SH-SY5Y (cell line): ENCODE data around the gene BOD1L1.

Experiments
- GATA2 ChIP-seq: IDR thresholded peaks from 2 replicates; pipeline ENCODE4 v1.6.1; 2011; ENCODE audit warnings: mild to moderate bottlenecking, low read depth, low read length
- GATA3 ChIP-seq: IDR thresholded peaks from 2 replicates; pipeline ENCODE4 v1.6.1; 2011; ENCODE audit warnings: low read depth, mild to moderate bottlenecking, low read length, moderate library complexity

Gene BOD1L1

DNA sequence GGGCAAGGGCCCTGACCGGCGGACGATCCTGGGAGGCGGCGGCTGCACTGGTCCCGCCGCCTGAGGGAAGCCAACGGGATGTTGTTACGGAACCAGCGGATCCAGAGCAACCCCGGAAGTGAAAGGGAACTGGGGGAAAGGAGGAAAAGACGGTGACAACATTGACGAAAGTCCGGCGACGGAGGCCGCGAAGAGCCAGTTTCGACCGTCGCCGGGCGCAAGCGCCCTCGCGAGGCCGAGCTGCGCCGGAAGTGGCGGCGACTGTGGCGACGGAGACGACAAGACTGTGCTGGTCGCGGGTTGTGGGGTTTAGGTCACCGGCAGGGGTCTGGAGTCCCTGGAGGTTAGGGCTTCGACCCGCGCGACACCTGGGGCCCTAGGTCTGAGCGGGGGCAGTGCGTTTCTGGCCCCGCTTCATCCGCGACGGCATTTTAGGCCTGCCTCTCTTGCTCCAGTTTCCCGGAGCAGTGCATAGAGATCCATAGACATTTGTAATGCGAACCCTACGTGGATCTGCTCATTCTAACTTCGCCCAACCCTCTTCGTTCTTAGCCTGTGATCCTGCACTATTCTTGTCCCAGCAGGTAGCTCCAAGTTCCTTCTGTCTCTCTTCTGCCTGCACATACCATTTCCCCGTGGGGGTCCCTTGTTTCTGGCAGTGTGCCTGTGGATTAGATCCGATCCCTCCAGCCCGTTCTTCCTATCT is at the start of gene BOD1L1:
Gene BOD1L1, minus strand, starts transcription at position 120 of the 706 bp plus-strand sequence. CDS start 138 bp downstream, outside the sequence.
- no peak for TF ChIP-seq GATA2
- no peak for TF ChIP-seq GATA3

DNA sequence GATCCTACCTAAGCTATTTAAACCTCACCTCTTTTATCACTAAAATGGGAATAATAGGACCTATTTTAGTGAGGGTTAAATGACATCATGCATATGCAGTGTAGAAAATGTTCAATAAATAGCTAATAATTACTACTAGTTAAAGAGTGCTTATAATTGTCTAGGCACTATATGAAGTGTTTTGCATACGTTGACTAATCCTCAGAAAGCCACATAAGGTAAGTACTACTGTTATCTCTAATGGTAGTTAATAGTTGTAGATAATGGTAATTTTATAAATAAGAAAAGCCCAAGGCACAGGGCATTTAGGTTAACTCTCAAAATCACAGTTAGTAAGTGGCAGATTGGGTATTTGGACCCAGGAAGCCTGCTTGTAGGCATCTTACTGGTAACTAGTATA is 47.4 kb upstream of the BOD1L1 start:
- TF ChIP-seq GATA2 (no peak), GATA3 (no peak)

DNA sequence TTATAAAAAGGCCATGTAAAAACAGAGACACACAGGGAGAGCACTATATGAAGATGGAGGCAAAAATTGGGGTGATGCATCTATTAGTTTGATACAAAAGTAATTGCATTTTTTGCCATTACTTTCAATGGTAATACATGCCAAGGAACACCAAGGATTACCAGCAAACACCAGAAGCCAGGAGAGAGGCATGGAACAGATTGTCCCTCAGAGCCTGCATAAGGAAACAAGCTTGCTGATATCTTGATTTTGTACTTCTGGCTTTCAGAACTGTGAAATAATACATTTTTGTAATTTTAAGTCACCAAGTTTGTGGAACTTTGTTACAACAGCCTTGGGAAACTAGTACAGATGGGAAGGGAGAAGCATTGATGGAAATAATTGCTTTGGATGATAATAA is 45.6 kb upstream of the BOD1L1 start:
- no peak for TF ChIP-seq GATA2
- TF ChIP-seq GATA3 = no peak

DNA sequence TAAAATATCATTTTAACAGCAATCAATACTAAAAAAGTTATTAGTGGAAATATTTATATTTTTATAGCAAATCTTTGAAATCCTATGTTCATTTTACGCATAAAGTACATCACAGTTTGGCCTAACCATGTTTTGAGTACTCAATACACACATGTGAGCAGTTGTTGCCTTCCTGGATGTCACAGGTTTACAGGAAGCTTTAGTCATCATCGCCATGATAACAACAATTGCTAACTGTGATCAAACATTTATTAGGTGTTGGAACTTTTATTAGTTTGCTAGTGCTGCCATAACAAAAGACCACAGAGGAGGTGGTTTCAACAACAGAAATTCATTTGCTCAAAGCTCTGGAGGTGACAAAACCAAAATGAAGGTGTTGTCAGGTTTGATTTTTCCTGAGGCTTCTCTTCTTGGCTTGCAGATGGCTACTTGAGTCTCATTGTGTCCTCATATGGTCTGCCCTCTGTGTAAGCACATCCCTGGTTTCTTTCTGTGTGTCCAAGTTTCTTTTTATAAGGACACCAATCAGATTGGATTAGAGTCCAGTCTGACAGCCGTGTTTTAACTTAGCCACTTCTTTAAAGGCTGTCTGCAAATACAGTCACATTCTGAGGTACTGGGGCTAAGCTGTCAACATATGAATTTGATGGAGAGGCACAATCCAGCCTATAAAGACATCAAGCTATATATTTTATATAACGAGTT is 43.1 kb upstream of the BOD1L1 start:
- TF ChIP-seq GATA2 (no peak), GATA3 (no peak)

DNA sequence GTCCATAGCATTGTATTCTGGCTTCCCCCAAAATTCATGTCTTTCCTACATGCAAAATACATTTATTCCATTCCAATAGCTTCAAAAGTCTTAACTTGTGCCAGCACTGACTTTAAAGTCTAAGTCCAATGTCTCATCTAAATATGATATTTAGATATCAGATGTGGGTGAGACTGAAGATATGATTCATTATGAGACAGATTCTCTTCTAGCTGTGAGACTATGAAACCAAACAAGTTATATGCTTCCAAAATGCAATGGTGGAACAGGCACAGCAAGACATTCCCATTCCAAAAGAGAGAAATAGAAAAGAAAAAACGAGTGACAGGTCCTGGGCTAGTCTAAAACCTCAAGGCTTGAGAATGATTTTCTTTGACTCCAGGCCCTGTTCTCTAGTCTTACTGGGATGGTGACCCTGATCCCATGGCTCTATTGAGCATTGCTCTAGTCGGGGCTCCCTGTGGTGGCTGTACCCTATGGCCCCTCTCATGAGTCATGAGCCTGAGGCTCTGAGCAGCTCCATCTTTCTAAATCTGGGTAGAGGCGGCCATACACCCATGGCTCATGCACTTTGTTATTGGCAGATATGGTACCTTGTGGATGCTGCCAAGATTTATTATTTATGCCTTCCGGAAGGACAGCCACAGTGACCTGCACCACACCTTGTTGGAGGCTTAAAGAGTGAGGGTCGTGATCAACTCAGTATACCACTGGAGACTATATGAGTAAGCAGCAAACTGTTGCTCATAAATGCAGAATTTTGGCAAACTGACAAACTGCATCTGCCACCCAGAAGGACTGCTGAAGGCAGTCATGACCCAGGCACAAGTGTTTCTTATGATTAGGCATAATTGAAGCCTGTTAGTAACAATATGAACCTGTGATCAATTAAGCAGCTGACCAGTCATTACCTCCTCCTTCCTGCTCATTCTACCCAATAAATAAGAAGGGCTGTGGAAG is 38.5 kb upstream of the BOD1L1 start:
- no peak for TF ChIP-seq GATA2
- no peak for TF ChIP-seq GATA3

DNA sequence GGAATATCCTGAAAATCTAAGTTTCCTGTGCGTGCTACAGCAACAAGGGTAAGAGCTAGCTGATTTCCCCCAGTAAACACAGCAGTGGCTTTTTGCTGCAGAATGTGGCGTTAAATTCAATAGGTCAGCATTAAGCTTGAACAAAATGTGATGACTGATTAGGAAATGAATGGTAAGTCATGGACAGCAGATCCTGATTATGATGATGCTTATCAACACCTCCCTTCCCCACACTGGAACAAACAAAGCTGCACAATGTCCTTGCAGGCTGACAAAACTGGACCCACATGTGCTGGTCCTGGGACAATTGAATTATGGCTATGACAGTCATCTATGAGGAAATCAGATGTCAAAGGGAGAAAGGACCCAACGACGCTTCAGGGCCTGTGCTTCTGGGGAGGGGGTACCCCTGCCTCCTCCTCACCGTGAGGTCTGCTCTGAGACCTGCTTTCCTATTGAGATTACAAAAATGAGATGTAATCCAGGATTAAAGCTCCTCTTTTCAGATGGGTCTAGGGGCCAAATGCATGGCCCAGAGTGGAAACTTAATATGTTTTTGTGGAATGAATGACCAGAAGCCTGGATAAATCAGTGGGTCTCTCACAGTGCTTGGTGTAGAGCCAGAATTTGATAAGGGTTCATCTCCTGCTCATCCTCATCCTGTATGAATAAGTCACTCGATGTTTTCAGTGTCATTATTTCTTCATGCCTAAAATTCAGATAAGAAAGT is 32.0 kb upstream of the BOD1L1 start:
- TF ChIP-seq GATA2 = peak; percentile 99
- peak; percentile 97 for TF ChIP-seq GATA3

DNA sequence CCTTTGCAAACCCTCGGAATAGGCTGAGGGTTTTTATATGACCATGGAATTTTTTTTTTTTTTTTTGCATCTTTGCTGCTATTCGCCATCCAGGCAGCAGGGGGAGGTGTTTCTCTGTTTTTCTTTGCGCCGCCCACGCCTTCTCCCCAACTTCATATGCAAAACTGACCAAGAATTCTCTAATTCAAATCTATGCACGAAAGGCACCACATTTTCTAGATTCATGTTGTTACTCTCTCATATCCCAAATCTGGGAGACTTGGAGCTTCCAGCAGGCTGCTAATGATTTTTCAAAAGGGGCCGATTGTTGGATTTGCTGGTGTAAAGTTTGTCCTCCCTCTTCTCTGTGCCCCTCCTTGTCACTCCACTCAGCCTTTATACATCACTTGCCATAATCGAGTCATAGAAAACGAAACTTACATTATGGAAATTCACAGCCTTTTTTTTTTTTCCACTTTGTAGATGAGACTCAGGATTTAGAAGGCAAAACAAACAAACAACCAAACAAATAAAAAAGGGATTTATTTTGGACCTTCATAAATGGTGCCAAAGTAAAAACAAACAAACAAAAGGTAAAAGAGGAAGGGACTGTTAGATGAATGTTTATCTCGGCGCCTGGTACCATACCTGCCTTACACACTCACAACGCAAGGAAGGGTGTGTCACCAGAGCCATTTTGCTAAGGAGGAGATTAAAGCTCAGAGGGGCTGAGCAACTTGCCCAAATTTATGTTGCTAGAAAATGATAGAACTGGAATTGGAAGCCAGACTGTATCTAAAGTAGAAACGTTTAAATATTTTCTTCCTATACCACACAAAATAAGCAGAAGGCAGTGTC is 29.3 kb upstream of the BOD1L1 start:
- no peak for TF ChIP-seq GATA3
- no peak for TF ChIP-seq GATA2

DNA sequence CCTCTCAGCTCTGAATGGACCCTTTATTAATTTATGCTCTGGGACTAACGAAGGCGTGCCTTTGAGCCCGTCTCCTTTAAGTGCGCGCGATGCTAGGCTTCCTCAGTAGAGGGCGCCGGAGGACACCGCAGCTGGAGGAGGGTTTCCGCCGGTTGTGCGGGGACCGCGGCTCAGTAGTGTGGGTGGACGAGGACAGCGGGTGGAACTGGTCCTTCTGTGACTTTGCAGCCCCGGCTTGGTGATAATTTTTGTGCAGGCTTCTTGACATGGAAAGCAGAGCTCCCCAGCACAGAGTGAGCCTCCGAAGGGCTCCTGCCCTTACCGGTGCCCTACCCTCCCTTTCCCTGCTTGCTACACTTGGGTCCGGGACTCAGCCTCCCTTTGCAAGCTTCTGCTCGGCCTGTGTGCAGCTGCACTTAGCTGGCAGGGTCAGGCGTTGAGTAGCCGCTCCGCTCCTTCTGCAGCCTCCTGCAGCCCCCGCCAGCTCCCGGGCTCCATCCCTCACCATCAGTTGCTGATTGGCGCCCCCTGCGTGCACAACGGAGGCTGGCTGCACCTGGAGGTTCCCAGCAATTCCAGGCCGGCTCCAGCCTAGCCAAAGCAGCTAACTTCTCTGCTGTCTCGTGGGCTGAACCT is 26.8 kb upstream of the BOD1L1 start:
- TF ChIP-seq GATA3 (no peak), GATA2 (no peak)

DNA sequence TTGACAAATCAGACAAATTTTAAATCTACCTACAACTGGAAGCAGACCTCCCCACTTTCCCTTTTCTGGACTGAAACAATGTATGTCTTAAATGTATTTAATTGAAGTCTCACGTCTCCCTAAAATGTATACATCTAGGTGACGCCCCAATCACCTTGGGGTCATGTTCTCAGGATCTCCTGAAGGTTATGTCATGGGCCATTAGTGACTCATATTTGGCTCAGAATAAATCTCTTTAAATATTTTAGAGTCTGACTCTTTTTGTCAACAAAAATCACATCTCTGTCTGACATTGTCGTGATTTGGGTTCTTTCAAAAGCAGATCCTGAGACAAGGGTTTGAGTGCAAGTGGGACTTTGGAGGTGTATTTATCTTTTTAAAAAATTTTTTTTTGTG is 26.2 kb upstream of the BOD1L1 start:
- TF ChIP-seq GATA2 (no peak), GATA3 (no peak)

DNA sequence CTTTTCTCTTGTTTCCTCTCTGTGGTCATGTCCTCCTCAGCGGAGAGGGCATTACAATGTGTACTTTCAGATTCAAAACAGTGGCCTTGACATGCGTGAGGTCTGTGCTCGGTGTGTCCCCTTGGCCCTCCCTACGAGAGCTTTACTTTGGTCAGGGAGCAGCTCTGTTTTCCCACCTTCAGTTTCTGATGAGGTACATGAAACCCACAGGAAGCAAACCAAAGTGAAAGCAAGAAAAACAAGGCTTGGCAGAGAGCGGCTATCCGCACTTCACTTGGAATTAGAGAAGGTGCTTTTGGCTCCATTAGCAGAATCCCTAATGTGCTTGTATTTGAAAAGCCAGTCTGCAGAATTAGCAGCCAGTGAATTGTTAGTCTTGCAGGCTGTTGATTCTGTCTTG is 19.5 kb upstream of the BOD1L1 start:
- TF ChIP-seq GATA2 = no peak
- no peak for TF ChIP-seq GATA3

DNA sequence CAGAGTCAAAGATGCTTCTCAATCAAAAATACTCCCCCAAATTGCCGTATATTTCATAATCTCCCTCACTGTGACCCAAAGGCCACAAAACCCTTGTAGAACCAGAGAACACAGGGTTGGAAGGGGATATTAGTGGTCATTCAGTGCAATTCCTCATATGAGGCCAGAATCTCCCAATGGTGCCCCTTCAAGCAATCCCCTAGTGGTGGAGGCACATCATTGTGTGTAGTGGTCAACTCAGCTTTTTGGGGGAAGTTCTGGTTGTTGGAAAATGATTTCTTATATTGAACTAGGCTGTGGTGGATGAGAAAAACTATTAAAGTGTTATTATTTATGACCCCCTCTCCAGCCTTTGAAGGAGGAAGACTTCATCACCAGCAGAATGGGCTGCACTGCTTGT is 17.6 kb upstream of the BOD1L1 start:
- no peak for TF ChIP-seq GATA3
- TF ChIP-seq GATA2 = no peak

DNA sequence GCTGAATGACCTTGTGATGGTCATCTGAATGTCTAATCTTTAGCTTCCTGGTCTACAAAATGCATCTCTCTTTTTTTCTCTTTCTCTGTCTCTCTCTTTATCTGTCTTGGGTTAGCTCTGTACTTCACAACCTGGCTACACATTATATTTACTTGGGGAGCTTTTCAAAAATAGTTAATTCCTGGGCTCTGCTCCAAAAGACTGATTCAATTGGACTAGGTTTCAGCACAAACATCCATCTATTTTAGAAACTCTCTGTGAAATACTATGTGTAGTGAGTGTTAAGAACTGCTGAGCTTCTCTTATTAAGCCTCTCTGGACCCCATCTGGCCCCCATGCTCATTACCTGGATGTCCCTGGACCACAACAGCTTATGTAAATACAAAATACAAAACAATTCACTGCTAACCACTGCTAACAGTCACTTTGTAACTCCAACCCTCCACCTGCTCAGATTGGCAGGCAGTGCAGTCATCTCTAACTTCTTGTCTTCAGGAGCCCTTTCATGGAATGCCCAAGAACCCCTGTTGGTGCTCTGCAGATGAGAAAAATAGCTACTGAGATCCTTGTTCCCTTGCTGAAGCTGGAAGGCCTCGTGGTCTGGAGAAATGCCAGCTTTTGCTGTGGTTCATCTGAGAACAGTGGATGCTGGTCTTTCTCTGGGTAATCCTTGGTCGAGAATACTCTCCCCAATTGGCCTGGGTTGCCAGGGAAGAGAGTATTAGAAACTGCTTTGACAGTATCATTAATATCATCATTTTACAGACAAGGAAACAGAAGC is 14.8 kb upstream of the BOD1L1 start:
- TF ChIP-seq GATA2 (no peak), GATA3 (no peak)
